Epithelial cell of esophagus (primary cell): ENCODE results near the gene OR11A1.

ENCODE experiments used
- DNase-seq: peaks from one replicate; pipeline ENCODE4 v3.0.0; 2010; ENCODE audit warnings: low read depth
- H3K4me3 ChIP-seq: 2 replicates; pipeline ENCODE4 v1.5.1; 2011; ENCODE audit warnings: mild to moderate bottlenecking, low read length, control low read depth
- CTCF ChIP-seq: IDR thresholded peaks from 2 replicates; pipeline ENCODE4 v1.5.1; 2011; ENCODE audit warnings: low read depth, mild to moderate bottlenecking, low read length, control low read depth, inconsistent platforms; ENCODE audit not compliant: insufficient read depth; ENCODE audit errors: missing control alignments

Gene OR11A1

GRCh38 chr6:29486577-29486976, 29.7 kb upstream of the OR11A1 start:
- no peak for TF ChIP-seq CTCF
- no peak for DNase-seq
- H3K4me3 ChIP-seq: no peak overlapping the region

GRCh38 chr6:29483735-29484134, 26.9 kb upstream of the OR11A1 start:
- no peak for DNase-seq
- no peak for TF ChIP-seq CTCF
- H3K4me3 ChIP-seq: no peak overlapping the region

GRCh38 chr6:29483186-29483585, 26.3 kb upstream of the OR11A1 start:
- DNase-seq: no peak
- no peak for TF ChIP-seq CTCF
- H3K4me3 ChIP-seq: no peak overlapping the region

- no peak overlapping the region for H3K4me3 ChIP-seq
- DNase-seq: no peak
- TF ChIP-seq CTCF: no peak
Measured at GRCh38 chr6:29479560-29479959, 22.7 kb upstream of the OR11A1 start.

- TF ChIP-seq CTCF: no peak
- H3K4me3 ChIP-seq: no peak overlapping the region
- DNase-seq: no peak
Measured at GRCh38 chr6:29478740-29479139, 21.9 kb upstream of the OR11A1 start.

GRCh38 chr6:29477923-29478450, 21.1 kb upstream of the OR11A1 start:
- no peak for TF ChIP-seq CTCF
- no peak for DNase-seq
- no peak overlapping the region for H3K4me3 ChIP-seq

GRCh38 chr6:29474996-29475395, 18.1 kb upstream of the OR11A1 start:
- no peak for DNase-seq
- no peak for TF ChIP-seq CTCF
- H3K4me3 ChIP-seq: no peak overlapping the region
